Erythroblast (primary cell): ENCODE results near the gene UAP1L1.

Source experiments
- DNase-seq, 2 experiments: peaks; one replicate each; lab custom pipeline; 2025; lab: John Stamatoyannopoulos, UW
- GATA1 ChIP-seq: IDR thresholded peaks from 2 replicates; pipeline ENCODE4 v1.6.1; 2011; ENCODE audit warnings: low read depth, mild to moderate bottlenecking, control low read depth, low read length, moderate library complexity
- POLR2A ChIP-seq: IDR thresholded peaks from 2 replicates; pipeline ENCODE4 v1.6.1; 2011; ENCODE audit warnings: mild to moderate bottlenecking, low read length

UAP1L1 gene

DNA sequence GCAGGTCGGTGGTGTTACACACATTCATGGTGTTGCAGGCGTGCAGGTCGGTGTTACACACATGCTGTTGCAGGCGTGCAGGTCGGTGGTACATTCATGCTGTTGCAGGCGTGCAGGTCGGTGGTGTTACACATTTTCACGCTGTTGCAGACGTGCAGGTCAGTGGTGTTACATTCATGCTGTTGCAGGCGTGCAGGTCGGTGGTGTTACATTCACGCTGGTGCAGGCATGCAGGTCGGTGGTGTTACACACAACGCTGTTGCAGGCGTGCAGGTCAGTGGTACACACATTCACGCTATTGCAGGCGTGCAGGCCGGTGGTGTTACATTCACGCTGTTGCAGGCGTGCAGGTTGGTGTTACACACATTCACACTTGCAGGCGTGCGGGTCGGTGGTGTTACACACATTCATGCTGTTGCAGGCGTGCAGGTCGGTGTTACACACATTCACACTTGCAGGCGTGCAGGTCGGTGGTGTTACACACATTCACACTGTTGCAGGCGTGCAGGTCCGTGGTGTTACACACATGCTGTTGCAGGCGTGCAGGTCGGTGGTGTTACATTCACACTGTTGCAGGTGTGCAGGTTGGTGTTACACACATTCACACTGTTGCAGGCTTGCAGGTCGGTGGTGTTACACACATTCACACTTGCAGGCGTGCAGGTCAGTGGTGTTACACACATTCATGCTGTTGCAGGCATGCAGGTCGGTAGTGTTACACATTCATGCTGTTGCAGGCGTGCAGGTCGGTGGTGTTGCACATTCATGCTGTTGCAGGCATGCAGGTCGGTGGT lies 26.1 kb downstream of the UAP1L1 start:
- TF ChIP-seq GATA1 (no peak), POLR2A (no peak)
- no peak for DNase-seq

DNA sequence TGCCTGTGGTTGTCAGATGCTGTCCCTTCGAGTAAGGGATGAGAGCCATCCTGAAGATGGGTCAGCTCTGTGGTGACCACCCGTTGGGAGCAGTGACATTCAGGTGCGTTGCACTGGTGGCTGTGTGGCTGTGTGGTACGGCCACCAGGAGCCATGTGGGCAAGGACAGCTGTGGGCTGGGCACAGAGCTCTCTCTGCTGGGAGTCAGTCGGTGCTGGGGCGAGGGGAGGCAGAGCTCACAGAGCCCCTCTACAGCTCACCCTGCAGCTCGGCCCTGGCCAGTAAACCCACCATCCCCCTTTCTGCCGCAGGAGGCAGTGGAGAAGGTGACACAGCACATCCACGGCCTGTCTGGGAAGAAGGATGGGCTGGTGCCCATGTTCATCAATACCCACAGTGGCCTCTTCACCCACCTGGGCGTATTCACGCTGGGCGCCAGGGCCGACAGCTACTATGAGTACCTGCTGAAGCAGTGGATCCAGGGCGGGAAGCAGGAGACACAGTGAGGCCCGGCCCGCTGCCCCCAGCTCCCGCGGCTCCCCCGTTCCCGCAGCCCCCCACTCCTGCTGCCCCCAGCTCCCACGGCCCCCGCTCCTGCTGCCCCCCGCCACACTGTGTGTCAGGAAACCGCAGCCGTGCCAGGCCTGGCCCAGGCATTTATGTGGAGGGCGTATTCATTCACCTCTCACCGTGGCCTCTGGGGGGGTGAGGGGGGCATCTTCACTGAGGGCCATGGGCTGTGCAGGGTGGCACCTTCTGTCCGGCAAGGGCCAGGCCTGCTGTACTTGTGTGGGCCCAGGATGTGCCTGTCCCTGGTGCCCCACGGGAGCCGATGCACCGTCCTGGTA lies 28.7 kb downstream of the UAP1L1 start:
- no peak for TF ChIP-seq GATA1
- TF ChIP-seq POLR2A: no peak
- DNase-seq: no peak

DNA sequence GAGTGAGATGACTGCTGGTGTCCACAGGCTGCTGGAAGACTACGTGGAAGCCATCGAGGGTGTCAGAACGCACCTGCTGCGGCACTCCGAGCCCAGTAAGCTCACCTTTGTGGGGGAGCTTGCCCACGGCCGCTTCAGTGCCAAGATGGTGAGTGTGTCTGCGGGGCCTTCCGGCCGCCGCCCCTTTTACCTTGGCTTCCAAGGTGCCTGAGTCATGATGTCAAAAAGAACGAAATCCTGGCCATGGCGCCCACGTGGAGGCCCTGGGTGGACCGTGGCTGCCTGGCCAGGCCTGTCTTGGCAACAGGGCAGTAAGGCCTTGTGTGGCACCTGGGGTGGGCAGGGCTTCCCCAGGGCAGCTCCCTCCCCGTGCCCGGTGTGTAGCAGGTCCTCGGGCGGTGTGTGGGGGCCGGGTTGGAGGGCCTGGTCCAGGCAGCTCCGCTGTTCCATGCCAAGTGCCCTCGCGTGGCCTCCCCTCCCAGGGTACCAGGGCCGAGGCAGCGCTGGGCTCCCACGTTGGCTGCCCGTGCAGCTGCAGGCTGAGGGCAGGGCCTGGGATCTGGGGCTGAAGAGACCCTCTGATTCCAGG lies 29.4 kb downstream of the UAP1L1 start:
- TF ChIP-seq POLR2A (no peak), GATA1 (no peak)
- DNase-seq: no peak

DNA sequence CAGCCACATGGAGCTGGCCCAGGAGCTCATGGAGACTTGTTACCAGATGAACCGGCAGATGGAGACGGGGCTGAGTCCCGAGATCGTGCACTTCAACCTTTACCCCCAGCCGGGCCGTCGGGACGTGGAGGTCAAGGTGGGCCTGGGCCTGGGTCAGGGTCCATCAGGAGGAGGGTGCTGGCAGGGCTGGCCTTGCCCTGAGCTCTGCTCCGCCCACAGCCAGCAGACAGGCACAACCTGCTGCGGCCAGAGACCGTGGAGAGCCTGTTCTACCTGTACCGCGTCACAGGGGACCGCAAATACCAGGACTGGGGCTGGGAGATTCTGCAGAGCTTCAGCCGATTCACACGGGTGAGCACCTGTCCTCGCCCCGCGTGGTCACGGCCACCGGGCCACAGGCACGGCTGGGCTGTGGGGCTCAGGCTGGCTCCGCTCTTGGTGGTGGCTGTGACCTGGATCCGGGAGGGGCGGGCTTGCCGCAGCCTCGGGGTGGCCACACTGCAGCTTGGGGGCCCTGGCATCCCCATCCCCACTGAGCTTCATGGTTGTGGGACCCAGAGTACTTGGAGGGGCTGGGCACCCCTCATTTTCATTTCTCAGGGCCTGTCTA lies 30.1 kb downstream of the UAP1L1 start:
- TF ChIP-seq POLR2A (no peak), GATA1 (no peak)
- no peak for DNase-seq

DNA sequence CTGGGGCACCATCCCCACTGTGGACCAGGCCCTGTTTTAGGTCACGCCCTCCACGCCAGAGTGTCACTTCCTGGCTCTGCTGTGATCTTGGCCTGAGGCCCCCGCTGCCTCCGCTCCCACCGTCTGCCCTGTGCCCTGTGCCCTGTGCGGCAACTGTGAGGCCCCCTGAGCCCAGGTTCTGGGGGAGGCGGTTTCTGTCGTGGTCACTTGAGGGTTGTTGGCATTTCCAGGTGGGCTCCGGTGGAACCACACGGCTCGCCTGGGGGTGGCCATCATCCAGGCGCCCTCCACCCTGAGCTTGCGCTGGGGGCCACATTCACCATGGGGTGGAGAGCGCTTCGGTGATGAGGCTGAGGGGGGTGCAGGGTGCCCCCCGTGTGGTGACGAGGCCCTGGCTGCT lies 30.7 kb downstream of the UAP1L1 start:
- no peak for DNase-seq

DNA sequence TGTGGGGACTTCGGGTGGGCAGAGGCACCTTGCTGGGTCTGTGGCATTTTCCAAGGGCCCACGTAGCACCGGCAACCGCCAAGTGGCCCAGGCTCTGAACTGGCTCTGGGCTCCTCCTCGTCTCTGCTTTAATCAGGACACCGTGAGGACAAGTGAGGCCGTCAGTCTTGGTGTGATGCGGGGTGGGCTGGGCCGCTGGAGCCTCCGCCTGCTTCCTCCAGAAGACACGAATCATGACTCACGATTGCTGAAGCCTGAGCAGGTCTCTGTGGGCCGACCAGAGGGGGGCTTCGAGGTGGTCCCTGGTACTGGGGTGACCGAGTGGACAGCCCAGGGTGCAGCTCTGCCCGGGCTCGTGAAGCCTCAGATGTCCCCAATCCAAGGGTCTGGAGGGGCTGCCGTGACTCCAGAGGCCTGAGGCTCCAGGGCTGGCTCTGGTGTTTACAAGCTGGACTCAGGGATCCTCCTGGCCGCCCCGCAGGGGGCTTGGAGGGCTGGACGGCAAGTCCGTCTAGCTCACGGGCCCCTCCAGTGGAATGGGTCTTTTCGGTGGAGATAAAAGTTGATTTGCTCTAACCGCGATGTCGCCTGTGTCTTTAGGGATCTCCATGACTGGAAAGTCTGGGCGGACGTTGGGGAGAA lies 31.4 kb downstream of the UAP1L1 start:
- no peak for DNase-seq
- no peak for TF ChIP-seq GATA1
- TF ChIP-seq POLR2A: no peak

More for the DNA sequence above, 30.7 kb downstream of the UAP1L1 start:
- TF ChIP-seq GATA1: no peak
- no peak for TF ChIP-seq POLR2A

DNA sequence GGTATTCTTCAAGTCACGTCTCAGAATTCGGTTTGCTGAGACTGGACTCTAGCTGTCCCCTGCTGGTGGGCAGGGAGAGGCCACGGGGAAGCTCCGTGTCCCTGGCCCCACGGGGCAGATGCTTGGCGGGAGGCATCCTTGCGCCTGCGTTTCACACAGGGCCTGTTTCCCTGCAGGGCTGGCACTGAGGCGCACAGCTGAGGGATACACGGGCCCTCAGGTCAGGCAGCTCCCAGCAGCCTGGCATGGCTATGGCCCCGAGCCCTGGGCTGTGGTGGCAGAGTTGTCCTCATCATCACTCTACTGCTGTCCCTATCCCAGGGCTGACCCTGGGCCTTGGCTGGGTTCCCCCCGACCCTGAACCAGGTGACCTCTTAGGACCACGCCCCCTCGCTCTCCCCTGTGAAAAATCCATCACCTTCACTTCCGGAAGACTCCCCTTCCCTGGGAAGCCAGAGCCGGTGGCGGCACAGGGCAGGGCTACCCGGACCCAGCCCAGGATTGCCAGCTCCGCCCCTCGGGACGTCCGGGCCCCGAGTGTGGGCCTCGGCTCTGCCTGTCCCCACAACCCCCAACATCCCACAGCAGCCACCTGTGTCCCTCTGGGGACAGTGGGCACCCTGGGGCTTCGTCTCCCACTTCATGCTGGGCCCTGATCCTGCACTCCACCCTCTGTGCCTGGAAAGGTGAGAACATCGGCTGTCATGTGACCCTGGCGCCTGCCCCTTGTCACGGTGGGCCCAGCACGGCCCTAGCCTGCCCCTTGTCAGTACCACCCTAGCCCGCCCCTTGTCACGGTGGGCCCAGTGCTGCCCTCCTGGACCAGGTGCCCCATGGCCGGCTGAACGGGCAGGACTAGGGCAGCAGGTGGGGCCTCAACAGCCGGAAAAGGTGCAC lies 32.2 kb downstream of the UAP1L1 start:
- DNase-seq: no peak
- no peak for TF ChIP-seq GATA1
- no peak for TF ChIP-seq POLR2A

DNA sequence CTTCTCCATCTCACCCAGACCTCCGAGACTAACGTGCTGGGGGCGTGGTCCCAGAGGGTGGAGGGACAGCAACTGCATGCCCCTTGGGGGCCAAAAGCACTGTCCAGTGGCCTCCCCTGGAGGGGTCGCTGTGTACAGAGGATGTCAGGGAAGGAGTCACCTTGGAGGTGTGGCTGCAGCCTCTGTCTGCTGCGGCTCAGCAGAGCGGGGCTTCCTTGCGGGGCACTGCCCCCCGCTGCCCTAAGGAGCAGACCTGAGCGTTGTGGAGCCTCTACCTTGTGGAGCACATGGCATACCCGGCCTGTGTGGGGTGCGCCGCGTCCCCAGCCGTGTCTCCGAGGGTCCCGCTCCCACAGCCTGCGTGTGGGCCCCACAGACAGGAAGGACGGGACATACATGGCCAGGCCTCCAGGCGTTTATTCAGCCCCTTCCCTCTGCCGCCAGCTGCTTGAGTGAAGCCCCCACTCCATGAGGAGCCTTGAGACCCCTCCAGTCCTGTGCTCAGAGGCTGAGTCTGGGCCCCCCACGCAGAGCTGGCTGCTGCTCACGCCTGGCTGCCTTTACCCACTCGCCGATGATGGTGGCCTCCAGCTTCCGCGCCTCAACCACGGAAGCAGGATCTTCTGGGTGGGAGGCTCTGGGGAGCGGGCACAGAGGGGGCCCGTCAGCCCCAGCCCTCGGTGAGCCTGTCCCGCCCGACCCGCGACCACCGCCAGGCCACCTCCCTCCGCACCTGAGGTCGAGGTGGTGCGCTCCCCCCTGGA lies 33.0 kb downstream of the UAP1L1 start:
- DNase-seq: no peak
- TF ChIP-seq GATA1 (no peak), POLR2A (no peak)

DNA sequence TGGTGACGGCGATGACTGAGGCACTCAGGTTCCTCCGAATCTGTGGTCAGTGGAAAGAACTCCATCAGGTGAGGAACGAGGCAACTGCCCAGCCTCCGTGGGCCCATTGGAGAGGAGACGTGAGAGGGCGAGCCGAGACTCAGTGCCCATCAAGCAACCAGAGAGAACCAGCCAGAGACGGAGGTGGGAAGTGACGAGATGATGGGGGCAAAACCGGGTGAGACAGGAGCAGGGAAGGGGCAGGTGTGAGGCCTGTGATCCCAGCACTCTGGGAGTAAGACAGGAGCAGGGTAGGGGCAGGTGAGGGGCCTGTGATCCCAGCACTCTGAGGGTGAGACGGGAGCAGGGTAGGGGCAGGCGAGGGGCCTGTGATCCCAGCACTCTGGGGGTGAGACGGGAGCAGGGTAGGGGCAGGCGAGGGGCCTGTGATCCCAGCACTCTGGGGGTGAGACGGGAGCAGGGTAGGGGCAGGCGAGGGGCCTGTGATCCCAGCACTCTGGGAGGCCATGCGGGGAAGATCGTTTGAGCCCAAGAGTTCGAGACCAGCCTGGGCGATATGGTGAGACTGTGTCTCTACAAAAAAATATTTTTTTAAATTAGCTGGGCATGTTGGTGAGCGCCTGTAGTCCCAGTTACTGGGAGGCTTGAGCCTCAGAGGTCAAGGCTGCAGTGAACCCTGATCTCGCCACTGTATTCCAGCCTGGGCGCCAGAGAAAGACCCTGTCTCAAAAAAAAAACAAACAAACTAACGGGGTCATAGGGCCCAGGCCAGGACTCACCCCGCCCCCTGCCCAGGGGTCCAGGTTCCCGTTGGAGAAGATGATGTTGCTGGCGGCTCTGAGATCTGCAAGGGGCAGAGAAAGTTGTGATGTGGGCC lies 33.8 kb downstream of the UAP1L1 start:
- TF ChIP-seq POLR2A (no peak), GATA1 (no peak)
- no peak for DNase-seq

DNA sequence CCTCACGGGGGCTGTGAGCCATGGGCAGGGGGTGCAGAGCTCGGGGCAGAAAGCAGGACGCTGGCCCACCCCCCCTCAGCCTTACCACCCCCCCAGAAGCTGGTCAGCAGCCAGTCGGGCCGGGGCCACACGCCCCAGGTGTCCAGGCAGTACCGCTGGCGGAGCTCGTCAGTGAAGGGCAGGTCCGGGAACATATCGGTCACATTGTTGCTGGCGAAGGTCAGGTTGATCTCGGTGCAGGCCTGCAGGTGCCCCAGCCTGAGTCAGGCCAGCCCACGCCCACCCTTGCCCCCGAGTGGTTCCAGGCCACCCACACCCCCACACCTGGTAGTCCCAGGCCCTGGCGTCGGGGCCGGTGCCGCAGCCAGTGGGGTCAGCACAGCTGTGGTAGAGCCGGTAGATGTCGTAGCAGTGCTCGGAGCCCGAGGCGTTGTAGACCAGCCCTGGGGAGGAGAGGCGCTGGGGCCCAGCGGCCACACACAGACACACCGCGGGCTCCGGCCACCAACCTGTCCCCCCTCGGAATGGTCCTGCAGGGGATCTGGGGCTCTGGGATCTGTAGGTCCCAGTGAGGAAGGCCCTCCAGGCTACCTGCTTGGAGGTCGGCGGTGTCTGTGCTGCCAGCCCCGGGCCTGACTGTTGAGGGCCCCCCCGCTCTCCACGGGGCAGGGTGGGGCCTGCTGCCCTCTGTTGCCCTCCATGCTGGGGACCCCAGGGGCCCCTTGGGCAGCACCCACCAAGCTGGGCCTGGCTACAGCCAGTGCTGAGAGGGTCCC lies 34.7 kb downstream of the UAP1L1 start:
- DNase-seq: no peak
- TF ChIP-seq GATA1 (no peak), POLR2A (no peak)
